DND-41 (cell line): ENCODE data around the gene CHST14.

Source experiments
- ATAC-seq: fragments of 200-7000 bp; cut with Tn5 transposase; 3 replicates; pipeline ENCODE4 v1.9.1; 2021; ENCODE audit warnings: low read depth; ENCODE audit not compliant: insufficient read depth
- DNase-seq: peaks from one replicate; pipeline ENCODE4 v3.0.0-alpha.2; 2020
- H2AFZ ChIP-seq: 2 replicates; pipeline ENCODE4 v1.6.0; 2012; ENCODE audit warnings: low read depth, low read length
- H3K27ac ChIP-seq: 2 replicates; pipeline ENCODE4 v1.5.1; 2012; ENCODE audit warnings: low read length, inconsistent platforms
- H3K27me3 ChIP-seq: fragments of 200-600 bp; sonication (generic); 2 replicates; pipeline ENCODE4 v1.6.0; 2012; ENCODE audit warnings: low read length, mild to moderate bottlenecking, inconsistent platforms; ENCODE audit not compliant: insufficient read depth, poor library complexity
- H3K36me3 ChIP-seq: 2 replicates; pipeline ENCODE4 v1.5.1; 2012; ENCODE audit warnings: low read length, inconsistent platforms; ENCODE audit not compliant: insufficient read depth
- H3K4me1 ChIP-seq: 2 replicates; pipeline ENCODE4 v1.5.1; 2012; ENCODE audit warnings: mild to moderate bottlenecking, low read length; ENCODE audit not compliant: insufficient read depth
- H3K4me2 ChIP-seq: 2 replicates; pipeline ENCODE4 v1.6.0; 2012; ENCODE audit warnings: mild to moderate bottlenecking, moderate library complexity, low read length, inconsistent platforms; ENCODE audit not compliant: insufficient read depth
- H3K4me3 ChIP-seq, 2 experiments: fragments of 200-600 bp in 1 of 2; shearing (Covaris generic) in 1 of 2; 2 replicates each; pipeline ENCODE4 v1.5.1; 2012 to 2016; ENCODE audit warnings: inconsistent platforms in 2 of 2, low read length in 2 of 2, mild to moderate bottlenecking in 2 of 2, low read depth in 1 of 2, moderate library complexity in 1 of 2
- H3K79me2 ChIP-seq: 2 replicates; pipeline ENCODE4 v1.6.0; 2012; ENCODE audit warnings: low read length, inconsistent platforms; ENCODE audit not compliant: insufficient read depth
- H3K9ac ChIP-seq: 2 replicates; pipeline ENCODE4 v1.6.0; 2012; ENCODE audit warnings: low read depth, mild to moderate bottlenecking, inconsistent platforms, low read length, moderate library complexity
- H3K9me3 ChIP-seq: 2 replicates; pipeline ENCODE4 v1.5.1; 2012; ENCODE audit warnings: low read length, moderate library complexity, mild to moderate bottlenecking, inconsistent platforms; ENCODE audit not compliant: insufficient read depth, severe bottlenecking
- H4K20me1 ChIP-seq: 2 replicates; pipeline ENCODE4 v1.6.0; 2012; ENCODE audit warnings: low read length; ENCODE audit not compliant: insufficient read depth
- CTCF ChIP-seq: IDR thresholded peaks from 2 replicates; pipeline ENCODE4 v1.5.1; 2012; ENCODE audit warnings: borderline replicate concordance, low read length, moderate library complexity, mild to moderate bottlenecking; ENCODE audit not compliant: poor library complexity, severe bottlenecking; ENCODE audit errors: extremely low read depth
- EZH2 ChIP-seq: IDR thresholded peaks from 3 replicates; pipeline ENCODE4 v1.6.1; 2012; ENCODE audit warnings: borderline replicate concordance, low read depth, mild to moderate bottlenecking, moderate library complexity, low read length, inconsistent platforms; ENCODE audit not compliant: severe bottlenecking

CHST14 gene

GRCh38 chr15:40456299-40456712, 14.5 kb upstream of the CHST14 start:
- Histone ChIP-seq H3K27ac (no peak overlapping the region), H3K4me3 (no peak overlapping the region), H3K4me2 (no peak overlapping the region), H2AFZ (no peak overlapping the region), H3K4me1 (peaks cover 32% of the 10 kb centered on the region), H3K79me2 (peaks cover 91% of the 10 kb centered on the region), H4K20me1 (peaks cover 88% of the 10 kb centered on the region), H3K9ac (no peak overlapping the region), H3K36me3 (peaks cover 29% of the 10 kb centered on the region), H3K9me3 (no peaks in the 10 kb centered on the region), H3K27me3 (no peaks in the 10 kb centered on the region)
- DNase-seq = no peak
- no peak for ATAC-seq
- TF ChIP-seq CTCF (no peak), EZH2 (no peak)

GRCh38 chr15:40456738-40457137, 14.0 kb upstream of the CHST14 start:
- Histone ChIP-seq H3K79me2 (peaks cover 87% of the 10 kb centered on the region), H3K9ac (no peak overlapping the region), H3K27me3 (no peaks in the 10 kb centered on the region), H4K20me1 (peaks cover 87% of the 10 kb centered on the region), H3K9me3 (no peaks in the 10 kb centered on the region), H3K27ac (no peak overlapping the region), H3K4me2 (no peak overlapping the region), H3K36me3 (peaks cover 29% of the 10 kb centered on the region), H2AFZ (no peak overlapping the region), H3K4me3 (no peak overlapping the region), H3K4me1 (peaks cover 32% of the 10 kb centered on the region)
- TF ChIP-seq CTCF (no peak), EZH2 (no peak)
- DNase-seq (no peak), ATAC-seq (no peak)

GRCh38 chr15:40458495-40459371, 12.1 kb upstream of the CHST14 start:
- no peak overlapping the region for H3K9ac ChIP-seq
- peaks cover 73% of the 10 kb centered on the region for H3K79me2 ChIP-seq
- no peaks in the 10 kb centered on the region for H3K9me3 ChIP-seq
- DNase-seq (no peak), ATAC-seq (no peak)
- H4K20me1 ChIP-seq = peaks cover 71% of the 10 kb centered on the region
- peaks cover 44% of the 10 kb centered on the region for H3K36me3 ChIP-seq
- H3K27me3 ChIP-seq = no peaks in the 10 kb centered on the region
- TF ChIP-seq EZH2 (no peak), CTCF (no peak)
- peaks cover 12% of the 10 kb centered on the region for H3K4me1 ChIP-seq
- H3K27ac ChIP-seq = no peak overlapping the region
- no peak overlapping the region for H3K4me2 ChIP-seq
- H2AFZ ChIP-seq = no peak overlapping the region
- no peak overlapping the region for H3K4me3 ChIP-seq
